Suppressor macrophage treated with lipopolysaccharide for 4 hours (primary cell): ENCODE measurements around the gene CAMKMT.

Source experiments
- DNase-seq: peaks from one replicate; pipeline ENCODE4 v3.0.0-alpha.2; 2020

CAMKMT gene

GRCh38 chr2:44810892-44811530 lies 449.3 kb downstream of the CAMKMT start:
- no peak for DNase-seq

- DNase-seq = no peak
Observed at GRCh38 chr2:44813165-44813564, 451.4 kb downstream of the CAMKMT start.

- no peak for DNase-seq
Observed at GRCh38 chr2:44813658-44814057, 451.9 kb downstream of the CAMKMT start.

DNA sequence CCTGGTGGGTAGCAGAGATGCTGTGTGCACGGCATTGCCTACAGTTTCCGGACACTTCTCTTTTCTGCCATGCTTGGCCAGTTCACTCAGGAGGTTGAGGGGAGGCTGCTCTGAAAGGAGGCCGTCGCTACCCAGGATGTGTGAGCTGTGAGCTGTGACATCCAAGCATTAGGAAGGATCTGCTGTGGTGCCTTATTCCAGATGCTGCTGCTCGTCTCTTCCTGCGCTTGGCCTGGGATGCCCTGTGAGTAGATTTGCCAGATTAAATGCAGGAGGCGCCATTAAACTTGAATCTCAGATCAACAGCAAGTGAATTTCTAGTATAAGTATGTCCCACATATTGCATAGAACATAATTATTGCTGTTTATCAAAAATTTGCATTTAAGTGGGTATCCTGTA lies 455.5 kb downstream of the CAMKMT start:
- DNase-seq = no peak

GRCh38 chr2:44817673-44818335 lies 456.1 kb downstream of the CAMKMT start:
- no peak for DNase-seq

- DNase-seq = no peak
Observed at GRCh38 chr2:44819061-44819460, 457.3 kb downstream of the CAMKMT start.

GRCh38 chr2:44821500-44821899 lies 459.8 kb downstream of the CAMKMT start:
- no peak for DNase-seq

GRCh38 chr2:44822174-44822573 lies 460.4 kb downstream of the CAMKMT start:
- no peak for DNase-seq
